ENCODE data around the gene SACS.
"Not testable (repeated sequence)": the region's sequence is repeated elsewhere in the genome, so short reads cannot be mapped to it uniquely, and the experiment has no call there.

The SACS gene

GRCh38 chr13:23418776-23419683 is 14.5 kb downstream of the SACS start:
- no peak for DNase-seq
- peaks cover 8% of the 10 kb centered on the region for H3K36me3 ChIP-seq
- H3K9me3 ChIP-seq (ENCODE audit: severe bottlenecking): no peaks in the 10 kb centered on the region
- no peaks in the 10 kb centered on the region for H3K27me3 ChIP-seq (ENCODE audit: insufficient read depth, low read depth, severe bottlenecking)
- TF ChIP-seq CTCF (IDR thresholded peaks at IDR 0.05; ENCODE audit: low read depth, low read length): no peak
- no peak overlapping the region for H3K4me3 ChIP-seq (ENCODE audit: low read depth, low read length)
- no peak overlapping the region for H3K27ac ChIP-seq

- Histone ChIP-seq H3K9me3 (ENCODE audit: severe bottlenecking) (no peaks in the 10 kb centered on the region), H3K27ac (no peak overlapping the region), H3K4me3 (ENCODE audit: low read depth, low read length) (no peak overlapping the region), H3K27me3 (ENCODE audit: insufficient read depth, low read depth, severe bottlenecking) (no peaks in the 10 kb centered on the region), H3K36me3 (peaks cover 13% of the 10 kb centered on the region)
- TF ChIP-seq CTCF (IDR thresholded peaks at IDR 0.05; ENCODE audit: low read depth, low read length): no peak
- DNase-seq: no peak
Measured at GRCh38 chr13:23414682-23415081, 18.8 kb downstream of the SACS start.

- H3K36me3 ChIP-seq: peaks cover 17% of the 10 kb centered on the region
- H3K4me3 ChIP-seq (ENCODE audit: low read depth, low read length): no peak overlapping the region
- no peak for TF ChIP-seq CTCF (IDR thresholded peaks at IDR 0.05; ENCODE audit: low read depth, low read length)
- H3K27ac ChIP-seq: no peak overlapping the region
- no peaks in the 10 kb centered on the region for H3K9me3 ChIP-seq (ENCODE audit: severe bottlenecking)
- no peak for DNase-seq
- no peaks in the 10 kb centered on the region for H3K27me3 ChIP-seq (ENCODE audit: insufficient read depth, low read depth, severe bottlenecking)
Measured at GRCh38 chr13:23411706-23412105, 21.8 kb downstream of the SACS start.

- Histone ChIP-seq H3K36me3 (peaks cover 17% of the 10 kb centered on the region), H3K27me3 (ENCODE audit: insufficient read depth, low read depth, severe bottlenecking) (no peaks in the 10 kb centered on the region), H3K27ac (no peak overlapping the region), H3K9me3 (ENCODE audit: severe bottlenecking) (no peaks in the 10 kb centered on the region), H3K4me3 (ENCODE audit: low read depth, low read length) (no peak overlapping the region)
- no peak for DNase-seq
- TF ChIP-seq CTCF (IDR thresholded peaks at IDR 0.05; ENCODE audit: low read depth, low read length): no peak
Measured at GRCh38 chr13:23411220-23411619, 22.3 kb downstream of the SACS start.

- no peak for DNase-seq
- no peak overlapping the region for H3K27ac ChIP-seq
Measured at GRCh38 chr13:23408026-23408425, 25.5 kb downstream of the SACS start.

GRCh38 chr13:23401156-23401555 is 32.3 kb downstream of the SACS start:
- not testable (repeated sequence) for H3K27me3 ChIP-seq (ENCODE audit: insufficient read depth, low read depth, severe bottlenecking); DNase-seq; H3K36me3 ChIP-seq; H3K27ac ChIP-seq; H3K4me3 ChIP-seq (ENCODE audit: low read depth, low read length)
- peaks cover 11% of the 10 kb centered on the region for H3K9me3 ChIP-seq (ENCODE audit: severe bottlenecking)

More at GRCh38 chr13:23408026-23408425, 25.5 kb downstream of the SACS start:
- H3K27me3 ChIP-seq (ENCODE audit: insufficient read depth, low read depth, severe bottlenecking): no peaks in the 10 kb centered on the region
- TF ChIP-seq CTCF (IDR thresholded peaks at IDR 0.05; ENCODE audit: low read depth, low read length): no peak
- peaks cover 17% of the 10 kb centered on the region for H3K36me3 ChIP-seq
- no peaks in the 10 kb centered on the region for H3K9me3 ChIP-seq (ENCODE audit: severe bottlenecking)
- no peak overlapping the region for H3K4me3 ChIP-seq (ENCODE audit: low read depth, low read length)
